NCI-H748 (cell line): Measurements from ENCODE around the gene SMIM38.
A peak's percentile ranks its signal among the peaks of the same experiment; 100 is the strongest.
"Not testable (repeated sequence)": the region's sequence is repeated elsewhere in the genome, so short reads cannot be mapped to it uniquely, and the experiment has no call there.

Source experiments
- DNase-seq: peaks from one replicate; lab custom pipeline; 2025; ENCODE audit not compliant: unreplicated experiment; lab: John Stamatoyannopoulos, UW

SMIM38 gene

DNA sequence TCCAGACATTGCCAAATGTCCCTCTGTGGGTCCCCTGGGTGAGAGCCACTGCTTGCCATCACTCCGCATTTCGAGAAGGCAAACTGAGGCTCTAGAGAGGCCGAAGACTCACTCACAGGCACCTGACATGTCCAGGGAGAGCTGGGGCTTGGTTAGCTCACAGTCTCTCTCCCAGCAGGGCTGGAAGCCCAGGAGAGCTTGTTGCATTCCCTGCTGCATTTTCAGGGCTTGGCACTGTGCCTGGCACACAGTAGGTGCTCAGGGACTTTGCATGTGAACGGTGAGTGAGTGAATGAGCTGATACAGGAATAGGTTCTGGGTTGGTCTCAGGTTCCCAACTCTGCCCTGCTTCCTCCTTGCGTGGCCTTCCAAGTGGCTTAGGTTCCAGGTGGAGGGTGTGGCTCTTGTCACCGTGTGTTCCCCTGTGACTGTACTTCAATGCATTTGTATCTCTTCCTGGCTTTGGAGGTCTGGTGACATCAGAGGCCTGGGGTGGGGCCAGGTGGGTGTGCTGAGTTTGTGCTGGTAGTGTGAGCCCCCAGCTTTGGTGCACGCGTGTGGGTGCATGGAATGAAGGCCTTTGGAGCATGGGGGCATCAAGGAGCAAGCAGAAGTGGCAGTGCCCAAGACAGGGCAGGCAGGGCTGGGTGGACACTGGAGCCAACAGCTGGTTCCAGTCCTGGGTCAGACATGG lies 18.4 kb upstream of the SMIM38 start:
- DNase-seq, result no peak

DNA sequence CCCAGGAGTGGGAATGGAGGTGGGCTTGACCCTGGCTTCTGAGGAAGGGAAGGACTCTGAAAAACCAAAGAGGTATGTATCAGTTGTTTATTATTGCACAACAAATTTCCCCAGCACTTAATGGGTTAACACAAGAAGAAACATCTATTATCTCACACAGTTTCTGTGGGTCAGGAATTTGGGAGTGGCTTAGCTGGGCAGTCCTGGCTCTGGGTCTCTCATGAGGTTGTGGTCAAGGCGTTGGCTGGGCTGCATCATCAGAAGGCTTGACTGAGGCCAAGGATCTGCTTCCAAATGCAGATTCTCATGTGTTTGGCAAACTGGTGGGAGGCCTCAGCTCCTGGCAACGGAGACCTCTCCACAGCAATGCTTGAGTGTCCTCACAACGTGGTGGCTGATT lies 17.5 kb upstream of the SMIM38 start:
- no peak for DNase-seq

DNA sequence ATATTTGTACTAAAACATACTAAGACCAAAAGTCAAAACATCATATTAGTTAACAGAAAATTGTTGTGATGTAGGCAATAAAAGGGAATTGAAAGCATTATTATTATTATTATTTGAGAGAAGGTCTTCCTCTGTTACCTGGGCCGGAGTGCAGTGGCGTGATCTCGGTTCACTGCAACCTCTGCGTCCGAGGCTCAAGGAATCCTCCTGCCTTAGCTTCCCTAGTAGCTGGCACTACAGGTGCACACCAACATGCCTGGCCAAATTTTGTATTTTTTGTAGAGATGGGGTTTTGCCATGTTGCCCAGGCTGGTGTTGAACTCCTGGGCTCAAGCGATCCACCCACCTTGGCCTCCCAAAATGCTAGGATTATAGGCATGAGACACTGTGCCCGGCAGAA lies 15.6 kb upstream of the SMIM38 start:
- not testable (repeated sequence) for DNase-seq

DNA sequence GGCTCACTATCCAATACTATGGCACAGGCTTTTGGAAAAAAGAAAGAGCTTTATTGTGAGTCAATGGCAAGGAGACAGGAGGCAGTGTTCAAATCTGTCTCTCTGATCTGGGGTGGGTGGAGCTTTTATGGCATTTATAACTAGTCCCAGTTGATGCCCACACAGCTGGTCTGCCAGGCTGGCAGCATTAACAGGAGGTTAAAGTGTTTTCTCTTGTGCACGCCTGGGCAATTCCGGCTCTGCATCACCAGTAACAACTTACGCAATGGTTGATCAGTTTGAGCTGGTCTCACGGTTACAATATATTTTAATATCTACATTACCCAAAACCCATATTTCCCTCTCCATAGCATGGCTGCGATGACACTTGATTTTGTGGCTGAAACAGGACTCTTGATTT lies 15.1 kb upstream of the SMIM38 start:
- DNase-seq, result no peak

DNA sequence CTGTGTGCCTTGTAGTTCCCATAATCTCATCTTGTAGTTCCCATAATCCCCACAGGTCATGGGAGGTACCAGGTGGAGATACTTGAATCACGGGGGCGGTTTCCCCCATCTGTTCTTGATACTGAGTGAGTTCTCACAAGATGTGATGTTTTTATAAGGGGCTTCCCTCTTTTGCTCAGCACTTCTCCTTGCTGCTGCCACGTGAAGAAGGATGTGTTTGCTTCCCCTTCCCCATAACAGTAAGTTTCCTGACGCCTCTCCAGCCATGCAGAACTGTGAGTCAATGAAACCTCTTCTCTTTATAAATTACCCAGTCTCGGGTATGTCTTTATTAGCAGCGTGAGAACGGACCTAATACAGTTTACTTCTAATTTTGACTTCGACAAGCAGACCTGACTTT lies 14.0 kb upstream of the SMIM38 start:
- DNase-seq, result no peak

DNA sequence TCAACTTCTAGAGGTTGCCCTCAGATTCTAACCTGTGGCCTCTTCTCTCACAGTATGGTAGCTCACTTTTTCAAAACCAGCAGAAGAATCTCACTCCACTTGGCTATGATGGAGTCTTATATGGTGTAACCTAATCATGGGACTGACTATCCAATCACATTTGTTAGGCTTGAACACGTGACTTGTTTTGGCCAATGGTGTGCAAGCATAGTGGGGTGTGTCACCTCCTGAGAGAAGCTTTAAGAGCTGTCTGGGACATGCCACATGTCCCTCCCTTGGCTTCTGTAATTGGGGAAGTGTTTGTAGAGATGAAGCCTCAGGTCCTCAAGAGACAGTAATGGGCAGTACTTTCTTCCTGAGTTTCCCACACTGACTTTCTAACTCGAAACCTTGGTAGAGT lies 12.8 kb upstream of the SMIM38 start:
- DNase-seq, result no peak

DNA sequence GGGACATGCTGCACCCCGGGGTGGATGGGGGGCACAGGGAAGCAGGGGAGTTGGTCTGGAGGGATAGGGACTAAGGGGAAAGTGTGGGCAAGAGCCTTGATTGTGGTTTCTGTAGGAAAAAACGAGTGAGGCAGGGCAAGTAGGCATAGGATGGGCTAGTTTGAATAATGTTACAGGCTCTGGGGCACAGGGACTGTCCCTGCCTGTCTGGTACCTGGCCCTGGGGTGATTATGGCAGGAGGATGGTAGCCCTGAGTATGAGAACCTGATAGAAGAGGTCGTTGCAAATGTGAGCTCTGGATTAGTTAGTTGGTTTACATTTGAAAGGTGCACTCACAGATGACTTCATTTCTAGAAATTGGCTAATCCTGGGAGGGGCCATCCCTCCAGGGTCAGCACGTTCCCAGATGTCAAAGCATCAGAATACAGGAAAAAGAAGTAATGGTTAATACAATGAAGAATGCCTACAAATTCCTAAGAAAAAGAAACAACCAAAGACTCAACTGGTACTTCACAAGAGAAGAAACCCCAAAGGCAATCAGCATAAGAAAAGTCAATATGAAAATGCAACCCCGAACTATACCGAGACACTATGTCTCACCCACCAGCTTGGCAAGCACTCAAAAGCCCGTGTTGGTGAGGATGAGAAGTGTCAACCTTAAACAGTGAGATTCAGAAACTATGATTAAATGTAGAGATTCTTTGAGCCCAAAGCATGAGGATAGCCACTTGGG lies 11.3 kb upstream of the SMIM38 start:
- DNase-seq, result no peak

DNA sequence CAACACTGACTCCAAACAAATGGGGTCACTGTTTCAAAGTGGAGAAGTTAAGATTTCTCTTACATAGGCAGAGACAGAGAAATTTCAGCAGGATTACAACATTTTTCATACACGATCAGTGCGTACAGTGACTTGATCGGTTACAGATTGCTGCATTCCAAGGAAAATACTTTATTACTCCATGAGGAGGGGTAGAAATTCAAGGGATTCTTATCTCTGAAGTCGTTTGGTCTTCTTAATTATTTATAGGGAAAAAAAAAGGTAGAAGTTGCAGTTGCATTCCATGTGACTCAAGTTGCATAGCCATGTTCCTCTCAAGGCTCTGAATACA lies 10.7 kb upstream of the SMIM38 start:
- DNase-seq, result no peak

DNA sequence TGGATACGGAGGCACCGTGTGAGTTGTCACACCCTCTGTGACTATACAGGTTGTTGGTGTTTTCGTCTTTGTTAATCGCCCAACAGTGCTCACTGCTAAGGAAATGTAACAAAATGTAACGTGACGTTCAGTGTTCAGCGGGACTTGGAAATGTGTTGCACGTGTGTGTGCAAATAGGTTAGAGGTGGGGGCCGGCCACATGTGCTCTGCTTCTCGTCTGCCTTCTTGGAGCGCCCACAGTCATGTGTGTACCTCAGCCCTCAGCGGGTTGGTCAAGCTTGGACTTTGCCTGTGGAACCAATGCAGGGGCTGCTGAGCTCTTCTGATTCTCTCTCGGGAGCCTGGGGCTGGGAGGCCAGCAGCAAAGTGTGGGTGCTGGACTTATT lies 7.4 kb upstream of the SMIM38 start:
- DNase-seq, result no peak

DNA sequence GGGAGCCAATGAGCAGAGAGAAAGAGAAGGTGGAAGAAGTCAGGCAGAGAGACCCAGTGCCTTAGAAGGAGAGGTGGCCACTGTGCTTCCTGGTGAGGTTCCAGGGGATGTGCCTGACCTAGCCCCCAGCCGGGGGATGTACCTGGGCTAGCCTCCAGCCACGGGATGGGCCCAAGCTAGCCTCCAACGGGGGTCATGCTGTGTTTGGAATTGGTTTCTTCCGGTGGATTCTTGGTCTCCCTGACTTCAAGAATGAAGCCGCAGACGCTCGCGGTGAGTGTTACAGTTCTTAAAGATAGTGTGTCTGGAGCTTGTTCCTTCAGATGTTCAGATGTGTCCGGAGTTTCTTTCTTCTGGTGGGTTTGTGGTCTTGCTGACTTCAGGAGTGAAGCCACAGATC lies 6.9 kb upstream of the SMIM38 start:
- DNase-seq, result no peak

DNA sequence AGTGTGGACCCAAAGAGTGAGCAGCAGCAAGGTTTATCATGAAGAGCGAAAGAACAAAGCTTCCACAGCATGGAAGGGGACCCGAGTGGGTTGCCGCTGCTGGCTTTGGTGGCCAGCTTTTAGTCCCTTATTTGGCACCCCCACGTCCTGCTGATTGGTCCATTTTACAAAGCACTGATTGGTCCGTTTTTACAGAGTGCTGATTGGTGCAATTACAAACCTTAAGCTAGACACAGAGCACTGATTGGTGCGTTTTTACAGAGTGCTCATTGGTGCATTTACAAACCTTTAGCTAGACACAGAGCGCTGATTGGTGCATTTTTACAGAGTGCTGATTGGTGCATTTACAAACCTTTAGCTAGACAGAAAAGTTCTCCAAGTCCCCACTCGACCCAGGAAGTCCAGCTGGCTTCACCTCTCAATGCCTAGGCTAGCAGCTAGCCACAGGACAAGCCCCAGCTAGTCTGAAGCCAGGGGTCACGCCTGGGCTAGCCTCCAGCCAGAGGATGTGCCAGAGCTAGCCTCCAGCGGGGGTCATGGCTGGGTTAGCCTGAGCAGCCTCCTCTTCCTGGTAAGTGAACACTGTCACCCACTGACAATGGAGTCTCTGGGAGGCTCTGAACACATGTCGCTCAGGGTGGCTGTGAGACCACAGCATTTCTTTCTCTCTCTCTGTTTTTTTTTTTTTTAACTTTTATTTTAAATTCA lies 6.2 kb upstream of the SMIM38 start:
- DNase-seq, result not testable (repeated sequence)

DNA sequence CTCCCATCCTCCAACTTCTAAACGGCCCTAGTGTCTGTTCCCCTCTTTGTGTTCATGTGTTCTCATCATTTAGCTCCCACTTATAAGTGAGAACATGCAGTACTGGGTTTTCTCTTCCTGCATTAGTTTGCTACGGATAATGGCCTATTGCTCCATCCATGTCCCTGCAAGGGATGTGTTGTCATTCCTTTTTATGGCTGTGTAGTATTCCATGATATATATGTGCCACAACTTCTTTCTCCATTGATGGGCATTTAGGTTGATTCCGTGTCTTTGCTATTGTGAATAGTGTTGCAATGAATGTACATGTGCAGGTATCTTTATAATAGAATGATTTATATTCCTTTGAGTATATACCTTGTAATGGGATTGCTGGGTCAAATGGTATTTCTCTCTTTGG lies 5.6 kb upstream of the SMIM38 start:
- DNase-seq, result no peak

DNA sequence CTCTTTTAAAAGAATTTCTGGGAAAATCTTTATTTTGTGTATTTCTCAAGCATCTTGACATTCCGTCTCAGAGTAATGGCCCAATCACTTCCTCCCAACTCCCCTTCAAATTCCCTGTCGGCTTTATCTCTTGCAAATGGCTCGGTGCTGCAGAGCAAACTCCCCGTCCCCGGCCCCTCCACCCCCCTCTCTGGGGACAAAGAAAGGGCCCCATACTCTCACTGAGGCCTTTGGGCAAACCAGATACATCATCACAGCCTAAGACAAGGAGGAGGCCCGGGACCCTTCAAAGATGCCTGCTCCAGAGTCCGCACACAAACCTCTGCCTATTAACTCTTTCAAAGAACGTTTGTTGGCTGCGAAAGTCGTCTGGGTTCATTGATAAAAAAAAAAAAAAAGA lies 3.9 kb upstream of the SMIM38 start:
- no peak for DNase-seq

DNA sequence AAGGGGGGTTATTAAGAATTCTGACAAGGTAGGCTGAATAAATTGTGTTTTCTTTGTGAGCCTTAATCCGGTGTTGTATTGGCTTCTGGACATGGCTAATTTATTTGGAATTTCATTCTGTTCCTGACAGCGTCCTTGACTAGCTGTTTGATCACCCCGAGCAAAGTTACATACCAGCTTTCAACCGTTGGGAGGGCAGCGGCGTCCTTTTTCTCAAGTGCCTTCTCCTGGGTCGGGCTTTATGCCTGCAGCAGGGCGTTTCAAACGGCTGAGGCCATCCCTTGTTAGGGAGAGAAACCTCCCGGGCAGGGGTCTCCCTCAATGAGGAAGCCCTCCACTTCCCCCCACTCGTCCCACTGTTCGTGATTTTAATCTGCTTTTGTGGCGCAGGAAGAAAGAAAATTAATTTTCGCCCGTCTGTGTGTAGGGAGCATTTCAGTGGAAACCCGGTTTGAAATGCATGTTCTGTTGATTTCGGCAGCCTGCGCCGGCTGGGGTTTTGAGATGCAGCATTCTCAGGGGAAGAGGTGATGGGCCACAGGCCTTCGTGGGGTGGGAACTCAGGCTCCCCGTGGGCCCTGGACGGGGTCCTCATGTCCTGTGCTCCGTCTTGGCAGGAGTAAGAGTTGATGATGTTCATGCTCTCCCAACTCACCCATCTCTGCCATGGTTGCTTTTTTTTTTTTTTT lies 2.9 kb upstream of the SMIM38 start:
- no peak for DNase-seq

DNA sequence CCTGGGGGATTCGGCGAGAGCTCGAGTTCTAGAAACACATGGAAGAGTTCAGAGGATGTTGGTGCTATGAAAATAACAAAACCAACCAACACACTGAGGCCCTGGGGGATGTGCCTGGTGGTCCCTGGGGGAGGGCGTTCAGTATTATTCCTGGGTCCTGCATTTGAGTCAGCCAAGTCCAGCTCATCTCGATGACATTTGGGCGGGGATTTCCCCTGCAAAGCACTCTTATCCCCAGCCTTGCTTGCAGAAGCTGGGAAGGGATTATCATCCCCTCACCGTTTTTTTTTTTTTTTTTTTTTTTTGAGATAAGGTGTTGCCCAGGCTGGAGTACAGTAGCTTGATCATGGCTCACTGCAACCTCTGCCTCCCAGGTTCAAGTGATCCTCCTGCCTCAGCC lies 2.1 kb upstream of the SMIM38 start:
- DNase-seq, result no peak

DNA sequence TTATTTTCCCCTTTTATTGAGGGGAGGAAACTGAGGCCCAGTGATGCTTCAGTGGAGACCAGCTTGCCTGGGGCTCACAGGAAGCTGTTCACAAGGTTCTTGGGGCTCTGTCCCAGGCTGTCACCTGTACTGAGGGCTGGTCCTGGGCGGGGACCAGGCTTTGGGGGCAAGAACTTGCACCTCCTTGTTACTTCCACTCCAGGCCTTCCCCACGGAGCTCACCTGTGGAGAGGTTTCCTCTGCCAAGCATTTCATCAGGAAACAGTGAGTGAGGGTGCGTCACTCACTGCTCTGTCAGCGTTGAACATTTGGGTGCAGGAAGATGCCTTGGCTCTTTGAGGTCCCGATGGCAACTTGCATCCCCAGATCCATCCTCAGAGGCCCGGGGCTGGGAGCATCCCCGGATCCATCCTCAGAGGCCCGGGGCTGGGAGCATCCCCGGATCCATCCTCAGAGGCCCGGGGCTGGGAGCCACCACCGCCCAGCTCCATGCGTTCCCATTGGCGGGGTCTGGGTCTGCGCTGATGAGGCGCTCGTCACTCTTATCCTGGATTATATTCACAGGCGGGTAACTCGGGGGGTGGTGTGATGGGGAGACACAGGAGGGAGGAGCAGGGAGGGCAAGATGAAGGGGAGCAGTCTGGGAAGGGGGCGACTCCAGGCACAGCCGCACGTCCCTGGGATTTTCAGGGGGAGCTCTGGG lies 1.4 kb upstream of the SMIM38 start:
- no peak for DNase-seq

DNA sequence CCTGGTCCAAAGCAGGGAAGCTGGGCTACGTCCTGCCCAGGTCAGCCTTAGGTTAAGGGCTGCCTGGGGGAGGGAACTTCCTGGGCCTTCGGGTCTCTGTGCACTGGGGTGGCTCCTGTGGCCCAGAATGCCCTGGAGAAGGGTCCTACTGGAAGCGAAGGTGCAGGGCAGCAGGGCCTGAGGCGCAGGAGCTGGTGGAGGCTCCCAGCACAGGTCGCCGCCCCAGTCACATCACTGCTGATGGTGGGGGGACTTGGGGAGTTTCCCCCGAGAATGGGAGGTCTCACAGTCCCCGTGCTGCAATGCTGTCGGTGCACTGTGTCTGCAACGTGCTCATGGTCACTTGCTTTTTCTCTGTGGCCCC lies 815 bp upstream of the SMIM38 start:
- DNase-seq, result no peak

DNA sequence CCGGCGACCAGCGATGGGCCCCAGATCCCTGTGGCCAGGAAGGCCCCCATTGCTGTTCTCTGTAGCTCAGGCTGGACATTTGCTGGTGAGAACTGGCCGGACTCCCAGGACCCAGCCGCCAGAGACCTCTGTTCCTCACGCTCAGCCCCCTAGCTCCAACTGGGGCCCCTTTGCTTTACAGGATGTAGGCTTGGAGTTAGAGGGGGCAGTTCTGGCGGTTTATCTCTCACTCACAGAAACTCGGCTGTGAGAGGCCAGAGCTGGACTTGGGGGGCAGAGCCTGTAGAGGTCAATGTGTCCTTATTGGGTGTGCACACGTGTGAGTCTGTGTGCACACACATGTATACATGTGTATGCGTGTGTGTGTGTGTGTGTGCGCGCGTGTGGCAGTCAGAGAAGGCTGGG lies 502 bp downstream of the SMIM38 start:
- DNase-seq, result no peak

DNA sequence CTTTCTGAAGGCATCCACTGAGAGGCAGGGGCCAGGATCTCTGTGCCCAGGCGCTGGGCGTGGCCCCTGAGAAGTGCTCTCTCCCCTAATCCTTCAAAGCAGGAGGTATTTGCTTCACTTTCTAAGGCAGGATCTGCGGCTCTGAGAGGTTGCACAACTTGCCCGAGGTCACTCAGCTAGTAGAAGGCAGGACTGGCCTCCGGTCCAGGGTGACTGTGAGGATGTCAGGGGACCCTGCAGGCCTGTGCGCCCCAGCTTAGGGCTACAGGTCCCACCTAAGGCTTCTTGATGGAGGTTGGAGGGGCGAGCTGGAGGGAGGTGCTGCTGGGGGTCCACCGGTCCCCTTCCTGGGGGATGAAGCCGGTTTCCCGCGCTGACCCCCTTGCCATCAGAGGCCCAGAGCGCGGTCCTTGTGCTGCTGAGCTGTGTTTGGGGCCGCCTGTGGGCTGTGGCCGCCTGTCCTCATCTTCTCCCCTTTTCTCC lies 979 bp downstream of the SMIM38 start:
- no peak for DNase-seq

DNA sequence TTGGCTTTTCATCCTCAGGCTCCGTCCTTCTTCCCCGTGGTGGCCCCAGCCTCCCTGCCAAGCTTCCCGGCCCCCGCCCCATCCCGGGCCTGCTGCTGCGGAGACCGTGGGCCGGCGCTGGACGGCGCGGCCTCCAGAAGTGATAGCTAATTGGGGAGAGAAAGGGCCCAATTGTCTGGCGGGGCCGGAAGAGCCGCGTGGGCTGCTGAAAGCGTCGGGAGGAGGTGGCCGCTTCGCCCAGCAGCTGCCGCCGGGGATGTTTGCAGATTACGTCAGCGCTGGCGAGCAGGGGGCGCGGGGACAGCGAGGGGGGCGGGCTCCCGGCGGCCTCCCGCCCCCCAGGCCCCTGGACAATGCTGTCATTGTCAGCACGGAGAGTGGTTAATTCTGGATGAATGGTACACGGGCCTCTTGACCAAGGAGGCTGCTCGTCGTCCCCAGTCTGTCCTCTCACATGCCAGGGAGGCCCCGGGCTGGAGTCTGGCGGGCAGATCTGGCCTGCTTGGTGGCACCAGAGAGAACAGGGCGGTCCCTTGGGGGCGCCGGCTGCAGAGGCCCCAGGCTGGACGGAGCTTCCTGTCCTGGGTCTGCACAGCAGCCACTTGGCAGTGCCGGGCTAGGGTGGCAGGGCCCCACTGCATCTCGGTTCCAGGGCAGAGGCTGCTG lies 1.6 kb downstream of the SMIM38 start:
- DNase-seq, result peak; percentile 88

DNA sequence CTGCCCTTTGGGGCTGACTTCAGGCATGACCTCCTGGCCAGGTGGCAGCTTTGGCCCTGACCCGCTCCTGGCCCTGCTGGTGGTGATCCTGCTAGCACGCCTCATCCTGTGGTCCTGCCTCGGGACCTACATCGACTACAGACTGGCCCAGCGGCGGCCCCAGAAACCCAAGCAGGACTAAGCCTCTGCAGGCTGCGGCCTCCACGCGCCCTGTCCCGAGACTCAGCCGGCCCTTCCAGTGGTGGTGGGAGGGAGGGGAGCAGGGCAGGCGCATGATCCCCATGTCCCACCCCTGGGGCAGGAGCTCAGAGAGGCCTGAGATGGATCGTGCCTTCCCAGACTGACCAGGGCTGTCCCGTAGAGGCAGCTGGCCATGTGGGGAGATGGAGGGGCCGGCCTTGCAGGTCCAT lies 2.1 kb downstream of the SMIM38 start:
- no peak for DNase-seq
